SK-N-SH (cell line): ENCODE measurements around the gene SYT13. TPM values are rescaled to one million over a fixed set of nuclear protein-coding genes. Genes with fewer than 3 reads are reported as not detected.

Source experiments
- CTCF ChIA-PET: fragments of 300-600, 350-600 bp; formaldehyde crosslinking; extraction: SDS; loops from one replicate; lab custom pipeline; 2021; lab: Yijun Ruan, JAX
- POLR2A ChIA-PET: fragments of 350-600 bp; sonication (Branson Sonifier 250); formaldehyde crosslinking; extraction: SDS; loops from one replicate; lab custom pipeline; 2020; ENCODE audit warnings: antibody characterized with exemption, inconsistent platforms; lab: Yijun Ruan, JAX
- DNase-seq: peaks from one replicate; pipeline ENCODE4 v3.0.0; 2012
- H2AFZ ChIP-seq: fragments of 200-600 bp; sonication (generic); 2 replicates; pipeline ENCODE4 v1.8.1; 2016; ENCODE audit warnings: antibody characterized with exemption, mild to moderate bottlenecking, low read depth
- H3F3A ChIP-seq: fragments of 200-600 bp; sonication (generic); replicated peaks from 2 replicates; pipeline ENCODE3; 2016; ENCODE audit warnings: antibody characterized with exemption, mild to moderate bottlenecking; ENCODE audit not compliant: insufficient read depth
- H3K27ac ChIP-seq, 2 experiments: fragments of 200-500 bp in 1 of 2; fragments of 200-600 bp in 1 of 2; sonication (Bioruptor generic) in 1 of 2; sonication (generic), shearing (Covaris generic) in 1 of 2; 2 replicates each; pipeline versions ENCODE4 v1.5.1 to v1.6.1; 2014 to 2016; ENCODE audit warnings: low read depth in 2 of 2, inconsistent platforms in 1 of 2, low read length in 1 of 2, mild to moderate bottlenecking in 1 of 2, mixed read lengths in 1 of 2
- H3K27me3 ChIP-seq: fragments of 200-600 bp; sonication (generic), shearing (Covaris generic); 2 replicates; pipeline ENCODE4 v1.6.1; 2016; ENCODE audit warnings: mixed run types; ENCODE audit not compliant: insufficient read depth
- H3K36me3 ChIP-seq, 2 experiments: fragments of 200-500 bp in 1 of 2; fragments of 200-600 bp in 1 of 2; sonication (Bioruptor generic) in 1 of 2; sonication (generic) in 1 of 2; replicated peaks in 1 of 2; 2 replicates each; pipeline versions ENCODE3 to v1.5.1; 2014 to 2016; ENCODE audit warnings: low read length in 1 of 2, mild to moderate bottlenecking in 1 of 2; ENCODE audit not compliant: insufficient read depth in 2 of 2, control insufficient read depth in 1 of 2
- H3K4me1 ChIP-seq, 2 experiments: fragments of 200-500 bp in 1 of 2; fragments of 200-600 bp in 1 of 2; sonication (Bioruptor generic) in 1 of 2; sonication (generic), shearing (Covaris generic) in 1 of 2; 2 replicates each; pipeline versions ENCODE4 v1.5.1 to v1.6.1; 2014 to 2016; ENCODE audit warnings: low read depth in 1 of 2, low read length in 1 of 2, mixed run types in 1 of 2; ENCODE audit not compliant: insufficient read depth in 2 of 2, control insufficient read depth in 1 of 2
- H3K4me2 ChIP-seq: fragments of 200-600 bp; sonication (generic), shearing (Covaris generic); 2 replicates; pipeline ENCODE4 v1.6.1; 2017; ENCODE audit warnings: mixed run types
- H3K4me3 ChIP-seq, 2 experiments: fragments of 200-500 bp in 1 of 2; fragments of 200-600 bp in 1 of 2; sonication (Bioruptor generic) in 1 of 2; sonication (generic), shearing (Covaris generic) in 1 of 2; 2 replicates each; pipeline versions ENCODE4 v1.5.1 to v1.8.1; 2014 to 2016; ENCODE audit warnings: low read depth in 2 of 2, inconsistent platforms in 1 of 2, low read length in 1 of 2, mild to moderate bottlenecking in 1 of 2, mixed read lengths in 1 of 2, moderate library complexity in 1 of 2
- H3K79me2 ChIP-seq: fragments of 200-600 bp; sonication (generic); 2 replicates; pipeline ENCODE4 v1.8.1; 2017; ENCODE audit warnings: mild to moderate bottlenecking; ENCODE audit not compliant: insufficient read depth
- H3K9ac ChIP-seq: fragments of 200-600 bp; sonication (generic); 2 replicates; pipeline ENCODE4 v1.6.1; 2017; ENCODE audit warnings: mixed run types
- H3K9me2 ChIP-seq: fragments of 200-600 bp; sonication (generic); 2 replicates; pipeline ENCODE4 v1.6.1; 2017; ENCODE audit warnings: mixed run types
- H3K9me3 ChIP-seq: fragments of 200-600 bp; sonication (generic); 2 replicates; pipeline ENCODE4 v1.6.1; 2017; ENCODE audit warnings: mixed run types, mild to moderate bottlenecking, moderate library complexity
- H4K20me1 ChIP-seq: fragments of 200-600 bp; sonication (generic); 2 replicates; pipeline ENCODE4 v1.6.1; 2017; ENCODE audit warnings: mild to moderate bottlenecking, mixed run types; ENCODE audit not compliant: insufficient read depth
- CHD2 ChIP-seq: fragments of 150-350 bp; IDR thresholded peaks from 2 replicates; pipeline ENCODE4 v1.6.1; 2018; ENCODE audit warnings: low read length; ENCODE audit not compliant: partially characterized antibody
- ELF1 ChIP-seq: IDR thresholded peaks from 2 replicates; pipeline ENCODE4 v1.4.0; 2012
- EP300 ChIP-seq, 2 experiments: IDR thresholded peaks; 2 replicates each; pipeline versions ENCODE4 v1.4.0 to v1.6.1; 2012; ENCODE audit warnings: borderline replicate concordance in 1 of 2, low read depth in 1 of 2, low read length in 1 of 2
- EZH2phosphoT487 ChIP-seq: fragments of 200-600 bp; sonication (generic); IDR thresholded peaks from 2 replicates; pipeline ENCODE4 v1.6.1; 2017; ENCODE audit warnings: low read depth, mixed run types, mild to moderate bottlenecking, antibody characterized with exemption, moderate library complexity, borderline replicate concordance
- FOSL2 ChIP-seq: IDR thresholded peaks from 2 replicates; pipeline ENCODE4 v1.4.0; 2012; ENCODE audit warnings: low read depth, mild to moderate bottlenecking, moderate library complexity, borderline replicate concordance
- FOXJ3 ChIP-seq: sonication (generic); formaldehyde crosslinking; IDR thresholded peaks from 2 replicates; pipeline ENCODE4 v1.5.1; 2020; ENCODE audit warnings: mild to moderate bottlenecking, missing genetic modification reagents
- FOXM1 ChIP-seq: IDR thresholded peaks from 2 replicates; pipeline ENCODE4 v1.4.0; 2012; ENCODE audit warnings: low read depth, mild to moderate bottlenecking
- GABPA ChIP-seq: IDR thresholded peaks from 2 replicates; pipeline ENCODE4 v1.4.0; 2012; ENCODE audit warnings: low read depth, mild to moderate bottlenecking
- GATA2 ChIP-seq: sonication (generic); formaldehyde crosslinking; IDR thresholded peaks from 2 replicates; pipeline ENCODE4 v1.5.0; 2020; ENCODE audit warnings: mild to moderate bottlenecking, missing genetic modification reagents
- JUND ChIP-seq: IDR thresholded peaks from 2 replicates; pipeline ENCODE4 v1.4.0; 2012
- MEF2A ChIP-seq: IDR thresholded peaks from 2 replicates; pipeline ENCODE4 v1.4.0; 2012; ENCODE audit warnings: low read depth, borderline replicate concordance
- PBX3 ChIP-seq: IDR thresholded peaks from 2 replicates; pipeline ENCODE4; 2012
- RAD21 ChIP-seq: IDR thresholded peaks from 2 replicates; pipeline ENCODE4 v1.6.1; 2012; ENCODE audit warnings: mild to moderate bottlenecking, low read length
- RFX5 ChIP-seq: IDR thresholded peaks from 2 replicates; pipeline ENCODE4 v1.6.1; 2012; ENCODE audit warnings: mild to moderate bottlenecking, improper control_type of control experiment, low read length
- RXRA ChIP-seq: IDR thresholded peaks from 2 replicates; pipeline ENCODE4 v1.4.0; 2012; ENCODE audit warnings: low read depth, mild to moderate bottlenecking, borderline replicate concordance
- SIN3A ChIP-seq: IDR thresholded peaks from 2 replicates; pipeline ENCODE4 v1.6.1; 2012; ENCODE audit warnings: low read depth, mild to moderate bottlenecking, low read length, moderate library complexity, borderline replicate concordance
- YY1 ChIP-seq: IDR thresholded peaks from 2 replicates; pipeline ENCODE4 v1.4.0; 2012; ENCODE audit warnings: low read depth, mild to moderate bottlenecking
- WGBS: methylation state at CpG from one replicate; pipeline ENCODE4 v1.1.6; 2017; ENCODE audit warnings: low lambda C conversion rate; 5-methylcytosine and 5-hydroxymethylcytosine counted together
- polyA plus RNA-seq, 3 experiments: library from polyadenylated mRNA; depleted of rRNA; stranded (reverse); fragments of >200 nt; gene quantifications; 2 replicates each; pipeline ENCODE4 v1.2.3, GENCODE V29; 2012
- TF ChIP-seq, protein P1 (sequence below): fragments of 150-350 bp; IDR thresholded peaks from 2 replicates; pipeline ENCODE4 v1.6.1; 2016; ENCODE audit warnings: mild to moderate bottlenecking, low read depth, low read length
- TF ChIP-seq, protein P2 (sequence below): fragments of 150-350 bp; IDR thresholded peaks from 2 replicates; pipeline ENCODE4 v1.6.1; 2017; ENCODE audit warnings: antibody characterized with exemption, low read length, low read depth, borderline replicate concordance
- TF ChIP-seq, protein P3 (sequence below): fragments of 200-600 bp; sonication (generic); IDR thresholded peaks from 2 replicates; pipeline ENCODE4 v1.6.1; 2017; ENCODE audit warnings: antibody characterized with exemption, mild to moderate bottlenecking, moderate library complexity
- TF ChIP-seq, protein P4 (sequence below): IDR thresholded peaks from 2 replicates; pipeline ENCODE4 v1.4.0; 2012; ENCODE audit warnings: low read depth, borderline replicate concordance

SYT13 gene
- polyA plus RNA-seq, 1 of the 3 experiments (the other 2 are of a cell fraction): not detected

DNA sequence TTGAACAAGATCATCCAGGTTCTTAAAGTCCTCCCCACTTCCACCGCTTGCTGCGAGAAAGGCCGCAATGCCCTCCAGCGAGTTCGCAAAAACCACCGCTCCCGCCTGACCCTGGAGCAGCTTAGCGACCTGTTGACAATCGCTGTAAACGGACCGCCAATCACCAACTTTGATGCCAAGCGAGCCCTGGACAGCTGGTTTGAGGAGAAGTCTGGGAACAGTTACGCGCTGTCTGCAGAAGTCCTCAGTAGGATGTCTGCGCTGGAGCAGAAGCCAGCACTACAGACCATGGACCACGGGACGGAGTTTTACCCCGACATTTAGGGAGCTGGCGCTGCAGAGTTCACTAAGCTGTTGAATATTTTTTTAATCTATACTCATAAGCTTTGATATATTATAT, 58.3 kb downstream of the SYT13 start:
- Histone ChIP-seq H3K27ac (no peak overlapping the region), H3K4me1 (no peaks in the 10 kb centered on the region), H3K36me3 (peaks cover 0 to 14% of the 10 kb centered on the region in 2 experiments), H2AFZ (no peak overlapping the region), H3F3A (no peaks in the 10 kb centered on the region), H3K27me3 (no peaks in the 10 kb centered on the region), H4K20me1 (no peaks in the 10 kb centered on the region), H3K4me3 (no peak overlapping the region), H3K9me2 (no peaks in the 10 kb centered on the region), H3K9ac (no peak overlapping the region), H3K9me3 (no peaks in the 10 kb centered on the region), H3K79me2 (no peaks in the 10 kb centered on the region), H3K4me2 (no peak overlapping the region)
- CTCF ChIA-PET: interaction anchor here (0.8 to 2.1 kb wide), 5 partner anchors 11 to 544 kb away, joined by 3 to 5 read pairs (median 3); no protein-coding TSS in a partner anchor
- no peak for DNase-seq
- POLR2A ChIA-PET: no interaction called here
- TF ChIP-seq, protein P1, sequence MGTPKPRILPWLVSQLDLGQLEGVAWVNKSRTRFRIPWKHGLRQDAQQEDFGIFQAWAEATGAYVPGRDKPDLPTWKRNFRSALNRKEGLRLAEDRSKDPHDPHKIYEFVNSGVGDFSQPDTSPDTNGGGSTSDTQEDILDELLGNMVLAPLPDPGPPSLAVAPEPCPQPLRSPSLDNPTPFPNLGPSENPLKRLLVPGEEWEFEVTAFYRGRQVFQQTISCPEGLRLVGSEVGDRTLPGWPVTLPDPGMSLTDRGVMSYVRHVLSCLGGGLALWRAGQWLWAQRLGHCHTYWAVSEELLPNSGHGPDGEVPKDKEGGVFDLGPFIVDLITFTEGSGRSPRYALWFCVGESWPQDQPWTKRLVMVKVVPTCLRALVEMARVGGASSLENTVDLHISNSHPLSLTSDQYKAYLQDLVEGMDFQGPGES: no peak
- TF ChIP-seq, protein P2, sequence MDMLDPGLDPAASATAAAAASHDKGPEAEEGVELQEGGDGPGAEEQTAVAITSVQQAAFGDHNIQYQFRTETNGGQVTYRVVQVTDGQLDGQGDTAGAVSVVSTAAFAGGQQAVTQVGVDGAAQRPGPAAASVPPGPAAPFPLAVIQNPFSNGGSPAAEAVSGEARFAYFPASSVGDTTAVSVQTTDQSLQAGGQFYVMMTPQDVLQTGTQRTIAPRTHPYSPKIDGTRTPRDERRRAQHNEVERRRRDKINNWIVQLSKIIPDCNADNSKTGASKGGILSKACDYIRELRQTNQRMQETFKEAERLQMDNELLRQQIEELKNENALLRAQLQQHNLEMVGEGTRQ: no peak
- no peak for TF ChIP-seq RFX5
- no peak for TF ChIP-seq GABPA
- no peak for TF ChIP-seq CHD2
- no peak for TF ChIP-seq RXRA
- no peak for TF ChIP-seq RAD21
- no peak for TF ChIP-seq YY1
- TF ChIP-seq FOSL2: no peak
- no peak for TF ChIP-seq MEF2A
- TF ChIP-seq FOXJ3: no peak
- TF ChIP-seq ELF1: no peak
- TF ChIP-seq, protein P3, sequence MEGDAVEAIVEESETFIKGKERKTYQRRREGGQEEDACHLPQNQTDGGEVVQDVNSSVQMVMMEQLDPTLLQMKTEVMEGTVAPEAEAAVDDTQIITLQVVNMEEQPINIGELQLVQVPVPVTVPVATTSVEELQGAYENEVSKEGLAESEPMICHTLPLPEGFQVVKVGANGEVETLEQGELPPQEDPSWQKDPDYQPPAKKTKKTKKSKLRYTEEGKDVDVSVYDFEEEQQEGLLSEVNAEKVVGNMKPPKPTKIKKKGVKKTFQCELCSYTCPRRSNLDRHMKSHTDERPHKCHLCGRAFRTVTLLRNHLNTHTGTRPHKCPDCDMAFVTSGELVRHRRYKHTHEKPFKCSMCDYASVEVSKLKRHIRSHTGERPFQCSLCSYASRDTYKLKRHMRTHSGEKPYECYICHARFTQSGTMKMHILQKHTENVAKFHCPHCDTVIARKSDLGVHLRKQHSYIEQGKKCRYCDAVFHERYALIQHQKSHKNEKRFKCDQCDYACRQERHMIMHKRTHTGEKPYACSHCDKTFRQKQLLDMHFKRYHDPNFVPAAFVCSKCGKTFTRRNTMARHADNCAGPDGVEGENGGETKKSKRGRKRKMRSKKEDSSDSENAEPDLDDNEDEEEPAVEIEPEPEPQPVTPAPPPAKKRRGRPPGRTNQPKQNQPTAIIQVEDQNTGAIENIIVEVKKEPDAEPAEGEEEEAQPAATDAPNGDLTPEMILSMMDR: no peak
- TF ChIP-seq FOXM1: no peak
- no peak for TF ChIP-seq SIN3A
- TF ChIP-seq JUND: no peak
- 96% methylated on average over 19 of the region's 19 CpGs for WGBS

- ChIA-PET POLR2A (no interaction called here), CTCF (interaction anchor here (1.1 to 1.3 kb wide), 2 partner anchors 13 to 116 kb away, joined by 3 to 4 read pairs; no protein-coding TSS in a partner anchor)
- TF ChIP-seq, protein P2: no peak
- TF ChIP-seq EZH2phosphoT487: no peak
- no peak for TF ChIP-seq EP300 (IDR thresholded peaks at IDR 0.05; ENCODE audit: borderline replicate concordance in 1 of 2, low read depth in 1 of 2, low read length in 1 of 2)
- TF ChIP-seq RFX5: no peak
- TF ChIP-seq GATA2 (CRISPR knock-in tag): no peak
- no peak for TF ChIP-seq FOXM1
- TF ChIP-seq, protein P4, sequence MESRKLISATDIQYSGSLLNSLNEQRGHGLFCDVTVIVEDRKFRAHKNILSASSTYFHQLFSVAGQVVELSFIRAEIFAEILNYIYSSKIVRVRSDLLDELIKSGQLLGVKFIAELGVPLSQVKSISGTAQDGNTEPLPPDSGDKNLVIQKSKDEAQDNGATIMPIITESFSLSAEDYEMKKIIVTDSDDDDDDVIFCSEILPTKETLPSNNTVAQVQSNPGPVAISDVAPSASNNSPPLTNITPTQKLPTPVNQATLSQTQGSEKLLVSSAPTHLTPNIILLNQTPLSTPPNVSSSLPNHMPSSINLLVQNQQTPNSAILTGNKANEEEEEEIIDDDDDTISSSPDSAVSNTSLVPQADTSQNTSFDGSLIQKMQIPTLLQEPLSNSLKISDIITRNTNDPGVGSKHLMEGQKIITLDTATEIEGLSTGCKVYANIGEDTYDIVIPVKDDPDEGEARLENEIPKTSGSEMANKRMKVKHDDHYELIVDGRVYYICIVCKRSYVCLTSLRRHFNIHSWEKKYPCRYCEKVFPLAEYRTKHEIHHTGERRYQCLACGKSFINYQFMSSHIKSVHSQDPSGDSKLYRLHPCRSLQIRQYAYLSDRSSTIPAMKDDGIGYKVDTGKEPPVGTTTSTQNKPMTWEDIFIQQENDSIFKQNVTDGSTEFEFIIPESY: no peak
- no peak for TF ChIP-seq ELF1
- TF ChIP-seq PBX3: no peak
- no peak for TF ChIP-seq SIN3A
Measured at GRCh38 chr11:45226901-45227300, 59.2 kb downstream of the SYT13 start.

More at GRCh38 chr11:45226901-45227300, 59.2 kb downstream of the SYT13 start:
- Histone ChIP-seq H3K4me2 (no peak overlapping the region), H3K9me3 (no peaks in the 10 kb centered on the region), H4K20me1 (no peaks in the 10 kb centered on the region), H3K4me3 (no peak overlapping the region), H3F3A (no peaks in the 10 kb centered on the region), H2AFZ (no peak overlapping the region), H3K4me1 (no peaks in the 10 kb centered on the region), H3K9me2 (no peaks in the 10 kb centered on the region), H3K79me2 (no peaks in the 10 kb centered on the region), H3K36me3 (peaks cover 0 to 14% of the 10 kb centered on the region in 2 experiments), H3K27me3 (no peaks in the 10 kb centered on the region), H3K9ac (no peak overlapping the region), H3K27ac (no peak overlapping the region)
- DNase-seq: no peak
- WGBS: 88% methylated on average over 10 of the region's 21 CpGs
